K562 (cell line): ENCODE results near the gene TIPIN. TPM values are rescaled to one million over a fixed set of nuclear protein-coding genes. Genes with fewer than 3 reads are reported as not detected.

ENCODE experiments used
- ARID3A ChIP-seq: IDR thresholded peaks from 2 replicates; pipeline ENCODE4 v1.6.1; 2012; ENCODE audit warnings: low read depth, low read length, improper control_type of control experiment, borderline replicate concordance
- BRF2 ChIP-seq: IDR thresholded peaks from 3 replicates; pipeline ENCODE4 v1.6.1; 2011; ENCODE audit warnings: borderline replicate concordance, mild to moderate bottlenecking; ENCODE audit not compliant: insufficient read length, insufficient read depth
- CBFA2T2 ChIP-seq: fragments of 450-650 bp; conservative IDR thresholded peaks from 2 replicates; pipeline ENCODE4 v1.6.1; 2017; ENCODE audit warnings: mild to moderate bottlenecking
- CBFA2T3 ChIP-seq: fragments of 450-650 bp; IDR thresholded peaks from 2 replicates; pipeline ENCODE4 v1.6.1; 2017
- CCNT2 ChIP-seq: IDR thresholded peaks from 2 replicates; pipeline ENCODE4 v1.6.1; 2011; ENCODE audit warnings: borderline replicate concordance, low read depth, mild to moderate bottlenecking, moderate library complexity, mixed read lengths, low read length; ENCODE audit not compliant: insufficient read length; ENCODE audit errors: extremely low read depth
- CHAMP1 ChIP-seq: fragments of 450-650 bp; IDR thresholded peaks from 2 replicates; pipeline ENCODE4 v1.6.1; 2016; ENCODE audit warnings: mild to moderate bottlenecking
- EP300 ChIP-seq: IDR thresholded peaks from 2 replicates; pipeline ENCODE4 v1.6.1; 2012; ENCODE audit warnings: low read length, improper control_type of control experiment
- EP400 ChIP-seq: fragments of 450-650 bp; IDR thresholded peaks from 2 replicates; pipeline ENCODE4 v1.6.1; 2017; ENCODE audit warnings: antibody characterized with exemption, mild to moderate bottlenecking, moderate library complexity
- ETV5 ChIP-seq: sonication (generic); formaldehyde crosslinking; IDR thresholded peaks from 2 replicates; pipeline ENCODE4 v1.4.0; 2020; ENCODE audit warnings: low read depth, mild to moderate bottlenecking, missing genetic modification reagents
- RBFOX2 ChIP-seq: fragments of 200-400 bp; formaldehyde crosslinking; IDR thresholded peaks from 2 replicates; pipeline ENCODE4 v1.6.1; 2017; ENCODE audit warnings: low read depth, mild to moderate bottlenecking, low read length, moderate library complexity
- SMARCB1 ChIP-seq: IDR thresholded peaks from 2 replicates; pipeline ENCODE4 v1.6.1; 2011; ENCODE audit warnings: improper control_type of control experiment, low read depth; ENCODE audit not compliant: insufficient read length
- ZBTB7A ChIP-seq: IDR thresholded peaks from 2 replicates; pipeline ENCODE4 v1.6.1; 2011; ENCODE audit warnings: low read depth, mild to moderate bottlenecking, low read length, moderate library complexity, borderline replicate concordance; ENCODE audit not compliant: control insufficient read depth
- ZEB2 ChIP-seq: fragments of 450-650 bp; IDR thresholded peaks from 2 replicates; pipeline ENCODE4 v1.6.1; 2016
- ZNF274 ChIP-seq: IDR thresholded peaks from 2 replicates; pipeline ENCODE4 v1.6.1; 2011; ENCODE audit warnings: low read depth, mild to moderate bottlenecking, low read length, moderate library complexity, borderline replicate concordance
- ZNF354B ChIP-seq: fragments of 250-450 bp; sonication (Bioruptor Pico); IDR thresholded peaks from 2 replicates; pipeline ENCODE4 v1.4.0; 2020
- polyA plus RNA-seq, 8 experiments: library from polyadenylated mRNA; depleted of rRNA in 4 of 8; stranded (reverse) in 5 of 8; unstranded in 3 of 8; fragments of >200 nt; fragmentation: Nextera tagmentation in 2 of 8; fragmentation: Illumina TruSeq in 1 of 8; extraction: Ambion mirVana in 2 of 8; extraction: Trizol in 1 of 8; gene quantifications; 2 replicates each; pipeline versions ENCODE4 v1.2.1 to v1.2.3, GENCODE V29; 2011 to 2014; ENCODE audit warnings: inconsistent platforms in 1 of 8, missing spikeins in 1 of 8
- total RNA-seq, 7 experiments: library from RNA; depleted of rRNA in 6 of 7; stranded (reverse); fragments of >200 nt in 6 of 7; fragmentation: Illumina TruSeq in 2 of 7; extraction: Trizol in 2 of 7; gene quantifications; 2 replicates each; pipeline versions ENCODE4 v1.2.1 to v1.2.3, GENCODE V29; 2011 to 2021; ENCODE audit warnings: low replicate concordance in 1 of 7
- TF ChIP-seq, protein P1 (sequence below), 2 experiments: fragments of 450-650 bp in 1 of 2; sonication (generic) in 1 of 2; formaldehyde crosslinking; conservative IDR thresholded peaks; 2 replicates each; pipeline versions ENCODE4 v1.4.0 to v1.8.1; 2020 to 2022; ENCODE audit warnings: mild to moderate bottlenecking in 1 of 2, missing genetic modification reagents in 1 of 2
- TF ChIP-seq, protein P2 (sequence below): fragments of 250-450 bp; sonication (Bioruptor Pico); IDR thresholded peaks from 2 replicates; pipeline ENCODE4 v1.5.0; 2021
- TF ChIP-seq, protein P3 (sequence below): sonication (generic); formaldehyde crosslinking; IDR thresholded peaks from 2 replicates; pipeline ENCODE4 v1.8.1; 2023; ENCODE audit warnings: mild to moderate bottlenecking, missing genetic modification reagents

Gene TIPIN
- total and polyA plus RNA-seq, 9 of the 15 experiments (the other 6 are each of a cell fraction or from before 2014, with no cell fraction given), result 22.9 to 61.4 (median 42.0) TPM

- TF ChIP-seq BRF2 (no peak), ZNF354B (CRISPR knock-in tag) (no peak), ARID3A (no peak), CBFA2T3 (peak; percentile 90), CCNT2 (peak; percentile 46), CHAMP1 (no peak), ZEB2 (peak; percentile 52; the same call in 1 of the 2 replicates), EP400 (peak; percentile 48), ETV5 (CRISPR knock-in tag) (0 out of 2 replicates have a peak, but pooled peaks have one; percentile 33), ZBTB7A (peak; percentile 91), EP300 (peak; percentile 62; the same call in 1 of the 2 replicates), SMARCB1 (no peak), ZNF274 (no peak), RBFOX2 (no peak), CBFA2T2 (peak; percentile 74)
- TF ChIP-seq, protein P1, sequence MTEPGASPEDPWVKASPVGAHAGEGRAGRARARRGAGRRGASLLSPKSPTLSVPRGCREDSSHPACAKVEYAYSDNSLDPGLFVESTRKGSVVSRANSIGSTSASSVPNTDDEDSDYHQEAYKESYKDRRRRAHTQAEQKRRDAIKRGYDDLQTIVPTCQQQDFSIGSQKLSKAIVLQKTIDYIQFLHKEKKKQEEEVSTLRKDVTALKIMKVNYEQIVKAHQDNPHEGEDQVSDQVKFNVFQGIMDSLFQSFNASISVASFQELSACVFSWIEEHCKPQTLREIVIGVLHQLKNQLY (CRISPR knock-in tag; conservative IDR thresholded peaks at IDR 0.05), result no peak
- TF ChIP-seq, protein P2, sequence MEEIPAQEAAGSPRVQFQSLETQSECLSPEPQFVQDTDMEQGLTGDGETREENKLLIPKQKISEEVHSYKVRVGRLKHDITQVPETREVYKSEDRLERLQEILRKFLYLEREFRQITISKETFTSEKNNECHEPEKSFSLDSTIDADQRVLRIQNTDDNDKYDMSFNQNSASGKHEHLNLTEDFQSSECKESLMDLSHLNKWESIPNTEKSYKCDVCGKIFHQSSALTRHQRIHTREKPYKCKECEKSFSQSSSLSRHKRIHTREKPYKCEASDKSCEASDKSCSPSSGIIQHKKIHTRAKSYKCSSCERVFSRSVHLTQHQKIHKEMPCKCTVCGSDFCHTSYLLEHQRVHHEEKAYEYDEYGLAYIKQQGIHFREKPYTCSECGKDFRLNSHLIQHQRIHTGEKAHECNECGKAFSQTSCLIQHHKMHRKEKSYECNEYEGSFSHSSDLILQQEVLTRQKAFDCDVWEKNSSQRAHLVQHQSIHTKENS (CRISPR knock-in tag), result no peak
- TF ChIP-seq, protein P3, sequence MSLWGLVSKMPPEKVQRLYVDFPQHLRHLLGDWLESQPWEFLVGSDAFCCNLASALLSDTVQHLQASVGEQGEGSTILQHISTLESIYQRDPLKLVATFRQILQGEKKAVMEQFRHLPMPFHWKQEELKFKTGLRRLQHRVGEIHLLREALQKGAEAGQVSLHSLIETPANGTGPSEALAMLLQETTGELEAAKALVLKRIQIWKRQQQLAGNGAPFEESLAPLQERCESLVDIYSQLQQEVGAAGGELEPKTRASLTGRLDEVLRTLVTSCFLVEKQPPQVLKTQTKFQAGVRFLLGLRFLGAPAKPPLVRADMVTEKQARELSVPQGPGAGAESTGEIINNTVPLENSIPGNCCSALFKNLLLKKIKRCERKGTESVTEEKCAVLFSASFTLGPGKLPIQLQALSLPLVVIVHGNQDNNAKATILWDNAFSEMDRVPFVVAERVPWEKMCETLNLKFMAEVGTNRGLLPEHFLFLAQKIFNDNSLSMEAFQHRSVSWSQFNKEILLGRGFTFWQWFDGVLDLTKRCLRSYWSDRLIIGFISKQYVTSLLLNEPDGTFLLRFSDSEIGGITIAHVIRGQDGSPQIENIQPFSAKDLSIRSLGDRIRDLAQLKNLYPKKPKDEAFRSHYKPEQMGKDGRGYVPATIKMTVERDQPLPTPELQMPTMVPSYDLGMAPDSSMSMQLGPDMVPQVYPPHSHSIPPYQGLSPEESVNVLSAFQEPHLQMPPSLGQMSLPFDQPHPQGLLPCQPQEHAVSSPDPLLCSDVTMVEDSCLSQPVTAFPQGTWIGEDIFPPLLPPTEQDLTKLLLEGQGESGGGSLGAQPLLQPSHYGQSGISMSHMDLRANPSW (CRISPR knock-in tag), result no peak
Observed at GRCh38 chr15:66323312-66323928, 33.1 kb downstream of the TIPIN start (continued).
